Measurements from ENCODE around the gene PRXL2A.
A peak's percentile ranks its signal among the peaks of the same experiment; 100 is the strongest.

Gene PRXL2A

DNA sequence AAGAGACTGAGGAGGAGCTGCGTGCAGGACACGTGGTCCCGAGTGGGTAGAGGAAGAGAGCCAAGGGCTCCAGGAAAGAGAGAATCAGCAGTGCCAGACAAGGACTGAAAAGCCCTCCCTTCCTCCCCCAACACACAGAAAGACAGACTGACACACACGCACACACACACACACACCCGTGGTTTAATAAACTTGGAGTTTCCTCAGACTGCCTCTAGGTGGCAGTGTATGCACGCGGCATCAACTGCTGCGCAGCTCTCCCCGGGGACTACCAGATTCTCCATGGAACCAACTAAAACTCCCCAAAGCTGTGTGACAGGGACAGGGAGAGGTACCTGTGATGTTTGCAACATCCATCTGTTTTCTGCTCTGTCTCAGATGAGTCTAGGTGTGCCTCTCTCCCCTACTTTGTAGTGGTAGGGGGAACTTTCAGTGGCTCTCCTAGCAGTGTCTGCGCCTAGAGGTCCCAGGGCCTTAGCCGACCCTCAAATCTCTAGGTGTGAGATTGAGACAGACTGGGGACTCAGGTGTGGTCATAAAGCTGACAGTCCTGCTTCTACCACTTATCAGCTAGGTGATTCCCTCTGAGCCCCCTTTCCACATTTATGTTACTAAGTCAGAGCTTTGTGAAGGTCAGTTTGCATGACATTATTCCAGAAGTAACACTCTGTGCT, 36.4 kb downstream of the PRXL2A start:
- TF ChIP-seq ZNF565 (CRISPR knock-in tag; conservative IDR thresholded peaks at IDR 0.05; ENCODE audit: low read depth) (no peak), ZNF8 (CRISPR knock-in tag; IDR thresholded peaks at IDR 0.05) (no peak), BACH2 (CRISPR knock-in tag; IDR thresholded peaks at IDR 0.05; ENCODE audit: borderline replicate concordance) (no peak), OSR1 (CRISPR knock-in tag; IDR thresholded peaks at IDR 0.05) (no peak), SNAI2 (CRISPR knock-in tag; IDR thresholded peaks at IDR 0.05) (no peak), TCF4 (CRISPR knock-in tag; IDR thresholded peaks at IDR 0.05; ENCODE audit: borderline replicate concordance) (no peak), PATZ1 (CRISPR knock-in tag; IDR thresholded peaks at IDR 0.05; ENCODE audit: borderline replicate concordance) (no peak), RARB (CRISPR knock-in tag; IDR thresholded peaks at IDR 0.05) (no peak), ESRRG (CRISPR knock-in tag; IDR thresholded peaks at IDR 0.05) (no peak)
- ATAC-seq, result peak; percentile 91

DNA sequence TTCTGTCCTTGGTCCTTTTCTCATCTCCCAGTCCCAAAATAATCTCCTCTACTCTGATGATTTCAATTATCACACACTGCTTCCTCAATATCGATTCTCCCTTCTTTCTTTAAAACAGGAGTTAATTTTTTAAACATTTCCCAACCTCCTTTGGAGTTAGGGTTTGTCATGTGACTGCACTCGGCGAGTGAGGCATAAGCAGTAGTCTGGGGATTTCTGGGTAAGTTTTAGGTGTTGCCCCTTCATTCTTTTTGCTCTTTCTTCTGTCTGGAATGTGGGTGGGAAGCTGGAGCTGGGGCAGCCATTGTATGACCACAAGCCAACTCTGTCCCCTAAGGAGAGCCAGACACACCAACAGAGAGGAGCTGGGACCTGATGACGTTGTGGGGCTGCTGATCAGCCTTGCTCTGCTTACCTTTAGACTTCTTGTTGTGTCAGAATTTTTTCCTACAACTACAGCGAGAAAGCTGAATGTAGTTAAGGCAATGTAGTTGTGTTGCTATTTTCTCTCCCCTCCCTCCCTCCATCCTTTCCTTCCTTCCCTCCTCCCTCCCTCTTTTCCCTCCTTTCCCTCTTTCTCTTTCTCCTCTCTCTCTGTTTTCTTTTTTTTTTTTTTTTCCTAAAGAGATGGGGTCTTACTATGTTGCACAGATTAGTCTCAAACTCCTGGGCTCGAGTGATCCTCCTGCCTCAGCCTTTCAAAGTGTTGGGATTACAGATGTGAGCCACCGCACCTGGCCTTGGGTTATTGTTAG, 39.3 kb downstream of the PRXL2A start:
- TF ChIP-seq TOX (CRISPR knock-in tag; IDR thresholded peaks at IDR 0.05; ENCODE audit: borderline replicate concordance), result no peak
- no peak for TF ChIP-seq SNAI2 (CRISPR knock-in tag; IDR thresholded peaks at IDR 0.05)
- TF ChIP-seq BACH2 (CRISPR knock-in tag; IDR thresholded peaks at IDR 0.05; ENCODE audit: borderline replicate concordance), result no peak
- TF ChIP-seq GLIS3 (CRISPR knock-in tag; IDR thresholded peaks at IDR 0.05), result no peak
- ATAC-seq, result no peak

- TF ChIP-seq ZNF70 (CRISPR knock-in tag; IDR thresholded peaks at IDR 0.05) (no peak), GLIS3 (CRISPR knock-in tag; IDR thresholded peaks at IDR 0.05) (no peak), TCF4 (CRISPR knock-in tag; IDR thresholded peaks at IDR 0.05; ENCODE audit: borderline replicate concordance) (no peak)
- TF ChIP-seq, protein P1, sequence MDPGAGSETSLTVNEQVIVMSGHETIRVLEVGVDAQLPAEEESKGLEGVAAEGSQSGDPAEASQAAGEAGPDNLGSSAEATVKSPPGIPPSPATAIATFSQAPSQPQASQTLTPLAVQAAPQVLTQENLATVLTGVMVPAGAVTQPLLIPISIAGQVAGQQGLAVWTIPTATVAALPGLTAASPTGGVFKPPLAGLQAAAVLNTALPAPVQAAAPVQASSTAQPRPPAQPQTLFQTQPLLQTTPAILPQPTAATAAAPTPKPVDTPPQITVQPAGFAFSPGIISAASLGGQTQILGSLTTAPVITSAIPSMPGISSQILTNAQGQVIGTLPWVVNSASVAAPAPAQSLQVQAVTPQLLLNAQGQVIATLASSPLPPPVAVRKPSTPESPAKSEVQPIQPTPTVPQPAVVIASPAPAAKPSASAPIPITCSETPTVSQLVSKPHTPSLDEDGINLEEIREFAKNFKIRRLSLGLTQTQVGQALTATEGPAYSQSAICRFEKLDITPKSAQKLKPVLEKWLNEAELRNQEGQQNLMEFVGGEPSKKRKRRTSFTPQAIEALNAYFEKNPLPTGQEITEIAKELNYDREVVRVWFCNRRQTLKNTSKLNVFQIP (CRISPR knock-in tag; IDR thresholded peaks at IDR 0.05; ENCODE audit: borderline replicate concordance, low read depth), result no peak
Measured at GRCh38 chr10:80448209-80448942, 40.0 kb downstream of the PRXL2A start.

GRCh38 chr10:80449520-80449919, 41.2 kb downstream of the PRXL2A start:
- no peak for ATAC-seq
- TF ChIP-seq PPARA (CRISPR knock-in tag; IDR thresholded peaks at IDR 0.05; ENCODE audit: borderline replicate concordance) (no peak), ARNTL (CRISPR knock-in tag; IDR thresholded peaks at IDR 0.05; ENCODE audit: borderline replicate concordance, low read depth) (no peak), SNAI2 (CRISPR knock-in tag; IDR thresholded peaks at IDR 0.05) (no peak), ZNF8 (CRISPR knock-in tag; IDR thresholded peaks at IDR 0.05) (no peak), ZNF70 (CRISPR knock-in tag; IDR thresholded peaks at IDR 0.05) (no peak), CSDC2 (CRISPR knock-in tag; IDR thresholded peaks at IDR 0.05) (no peak), PATZ1 (CRISPR knock-in tag; IDR thresholded peaks at IDR 0.05; ENCODE audit: borderline replicate concordance) (no peak), ZFP30 (CRISPR knock-in tag; IDR thresholded peaks at IDR 0.05) (no peak), BACH2 (CRISPR knock-in tag; IDR thresholded peaks at IDR 0.05; ENCODE audit: borderline replicate concordance) (no peak), TOX (CRISPR knock-in tag; IDR thresholded peaks at IDR 0.05; ENCODE audit: borderline replicate concordance) (no peak), CSRNP3 (CRISPR knock-in tag; IDR thresholded peaks at IDR 0.05) (no peak), GLIS3 (CRISPR knock-in tag; IDR thresholded peaks at IDR 0.05) (no peak), TSHZ2 (CRISPR knock-in tag; IDR thresholded peaks at IDR 0.05) (no peak), ESRRG (CRISPR knock-in tag; IDR thresholded peaks at IDR 0.05) (no peak)
- TF ChIP-seq, protein P2, sequence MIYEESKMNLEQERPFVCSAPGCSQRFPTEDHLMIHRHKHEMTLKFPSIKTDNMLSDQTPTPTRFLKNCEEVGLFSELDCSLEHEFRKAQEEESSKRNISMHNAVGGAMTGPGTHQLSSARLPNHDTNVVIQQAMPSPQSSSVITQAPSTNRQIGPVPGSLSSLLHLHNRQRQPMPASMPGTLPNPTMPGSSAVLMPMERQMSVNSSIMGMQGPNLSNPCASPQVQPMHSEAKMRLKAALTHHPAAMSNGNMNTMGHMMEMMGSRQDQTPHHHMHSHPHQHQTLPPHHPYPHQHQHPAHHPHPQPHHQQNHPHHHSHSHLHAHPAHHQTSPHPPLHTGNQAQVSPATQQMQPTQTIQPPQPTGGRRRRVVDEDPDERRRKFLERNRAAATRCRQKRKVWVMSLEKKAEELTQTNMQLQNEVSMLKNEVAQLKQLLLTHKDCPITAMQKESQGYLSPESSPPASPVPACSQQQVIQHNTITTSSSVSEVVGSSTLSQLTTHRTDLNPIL (CRISPR knock-in tag; IDR thresholded peaks at IDR 0.05; ENCODE audit: low read depth), result no peak

More at GRCh38 chr10:80448209-80448942, 40.0 kb downstream of the PRXL2A start:
- ATAC-seq, result no peak
